H1 (cell line): Measurements from ENCODE around the gene ERMN.

ENCODE experiments used
- BRCA1 ChIP-seq: IDR thresholded peaks from 2 replicates; pipeline ENCODE4 v1.6.1; 2012; ENCODE audit warnings: low read depth, low read length, improper control_type of control experiment
- CHD2 ChIP-seq: IDR thresholded peaks from 2 replicates; pipeline ENCODE4 v1.6.1; 2012; ENCODE audit warnings: low read length, improper control_type of control experiment
- EZH2 ChIP-seq: fragments of 200-600 bp; sonication (generic); IDR thresholded peaks from 2 replicates; pipeline ENCODE4 v1.7.1; 2012; ENCODE audit warnings: low read depth, mild to moderate bottlenecking, moderate library complexity, low read length, inconsistent platforms; ENCODE audit not compliant: severe bottlenecking
- FOSL1 ChIP-seq: IDR thresholded peaks from 2 replicates; pipeline ENCODE4 v1.6.1; 2011; ENCODE audit warnings: mild to moderate bottlenecking, low read depth, low read length, moderate library complexity; ENCODE audit not compliant: insufficient read depth
- MAFK ChIP-seq: IDR thresholded peaks from 2 replicates; pipeline ENCODE4 v1.6.1; 2012; ENCODE audit warnings: low read depth, mild to moderate bottlenecking, improper control_type of control experiment, low read length
- POLR2A ChIP-seq, 2 experiments: IDR thresholded peaks; 1 replicate in 1 of 2; 2 replicates in 1 of 2; pipeline ENCODE4 v1.6.1; 2011; ENCODE audit warnings: low read depth in 2 of 2, low read length in 2 of 2, mild to moderate bottlenecking in 2 of 2; ENCODE audit errors: control extremely low read depth in 1 of 2
- POLR2AphosphoS5 ChIP-seq: IDR thresholded peaks from 2 replicates; pipeline ENCODE4 v1.6.1; 2011; ENCODE audit warnings: low read depth, low read length
- RAD21 ChIP-seq, 2 experiments: IDR thresholded peaks in 1 of 2; conservative IDR thresholded peaks in 1 of 2; 2 replicates each; pipeline ENCODE4 v1.6.1; 2011; ENCODE audit warnings: low read depth in 2 of 2, low read length in 2 of 2, improper control_type of control experiment in 1 of 2, inconsistent platforms in 1 of 2, mild to moderate bottlenecking in 1 of 2, moderate library complexity in 1 of 2
- SP2 ChIP-seq: IDR thresholded peaks from 2 replicates; pipeline ENCODE4 v1.6.1; 2012; ENCODE audit warnings: mild to moderate bottlenecking, low read length, inconsistent platforms
- SUZ12 ChIP-seq: fragments of 200-600 bp; sonication (generic); IDR thresholded peaks from 2 replicates; pipeline ENCODE4 v1.6.1; 2012; ENCODE audit warnings: mild to moderate bottlenecking, inconsistent platforms, low read length, moderate library complexity, mixed read lengths
- TAF1 ChIP-seq: IDR thresholded peaks from 2 replicates; pipeline ENCODE4 v1.6.1; 2011; ENCODE audit warnings: mild to moderate bottlenecking, low read depth, low read length
- TAF7 ChIP-seq: optimal IDR thresholded peaks from 2 replicates; pipeline ENCODE3; 2011; ENCODE audit warnings: low read depth, mild to moderate bottlenecking, inconsistent platforms, low read length, moderate library complexity, borderline replicate concordance
- ZNF274 ChIP-seq: IDR thresholded peaks from 2 replicates; pipeline ENCODE4 v1.7.0; 2012; ENCODE audit warnings: low read length, borderline replicate concordance; ENCODE audit errors: extremely low read depth
- TF ChIP-seq, protein P1 (sequence below), 3 experiments: IDR thresholded peaks; 1 replicate in 2 of 3; 2 replicates in 1 of 3; pipeline versions ENCODE4 v1.5.1 to v1.6.1; 2011; ENCODE audit warnings: low read length in 3 of 3, mild to moderate bottlenecking in 3 of 3, inconsistent platforms in 2 of 3, low read depth in 1 of 3, moderate library complexity in 1 of 3; ENCODE audit not compliant: insufficient read depth in 1 of 3; ENCODE audit errors: control extremely low read depth in 1 of 3

DNA sequence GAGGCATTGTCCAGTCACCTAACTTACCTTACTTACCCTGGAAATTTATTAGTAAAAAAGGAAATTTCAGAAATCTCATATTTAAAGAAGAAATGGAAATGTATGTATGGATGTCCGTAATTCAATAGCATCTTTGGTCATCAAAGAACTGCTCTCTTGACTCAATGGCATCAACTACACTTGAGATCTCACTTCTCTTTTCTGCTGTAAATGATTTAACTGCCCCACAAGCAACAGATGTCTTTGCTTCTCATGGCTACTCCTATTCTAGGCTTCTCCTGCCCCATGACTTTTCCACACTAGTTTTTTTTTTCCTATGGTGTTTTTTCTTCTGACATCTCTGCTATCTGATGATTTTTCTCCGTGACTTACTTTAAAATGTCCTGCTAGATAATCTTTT lies 34.0 kb upstream of the ERMN start:
- TF ChIP-seq, protein P1, sequence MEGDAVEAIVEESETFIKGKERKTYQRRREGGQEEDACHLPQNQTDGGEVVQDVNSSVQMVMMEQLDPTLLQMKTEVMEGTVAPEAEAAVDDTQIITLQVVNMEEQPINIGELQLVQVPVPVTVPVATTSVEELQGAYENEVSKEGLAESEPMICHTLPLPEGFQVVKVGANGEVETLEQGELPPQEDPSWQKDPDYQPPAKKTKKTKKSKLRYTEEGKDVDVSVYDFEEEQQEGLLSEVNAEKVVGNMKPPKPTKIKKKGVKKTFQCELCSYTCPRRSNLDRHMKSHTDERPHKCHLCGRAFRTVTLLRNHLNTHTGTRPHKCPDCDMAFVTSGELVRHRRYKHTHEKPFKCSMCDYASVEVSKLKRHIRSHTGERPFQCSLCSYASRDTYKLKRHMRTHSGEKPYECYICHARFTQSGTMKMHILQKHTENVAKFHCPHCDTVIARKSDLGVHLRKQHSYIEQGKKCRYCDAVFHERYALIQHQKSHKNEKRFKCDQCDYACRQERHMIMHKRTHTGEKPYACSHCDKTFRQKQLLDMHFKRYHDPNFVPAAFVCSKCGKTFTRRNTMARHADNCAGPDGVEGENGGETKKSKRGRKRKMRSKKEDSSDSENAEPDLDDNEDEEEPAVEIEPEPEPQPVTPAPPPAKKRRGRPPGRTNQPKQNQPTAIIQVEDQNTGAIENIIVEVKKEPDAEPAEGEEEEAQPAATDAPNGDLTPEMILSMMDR (IDR thresholded peaks at IDR 0.05; ENCODE audit: control extremely low read depth in 1 of 3, insufficient read depth in 1 of 3, low read depth in 1 of 3, low read length in 3 of 3) = no peak
- TF ChIP-seq ZNF274 (no peak), POLR2A (IDR thresholded peaks at IDR 0.05; ENCODE audit: control extremely low read depth in 1 of 2, low read depth in 2 of 2, low read length in 2 of 2) (no peak), POLR2AphosphoS5 (no peak), MAFK (no peak), RAD21 (IDR thresholded peaks at IDR 0.05 in 1 of 2, conservative IDR thresholded peaks at IDR 0.05 in 1 of 2; ENCODE audit: low read depth in 2 of 2, low read length in 2 of 2) (no peak), SUZ12 (no peak), FOSL1 (no peak), EZH2 (no peak), TAF1 (no peak), CHD2 (no peak), TAF7 (no peak), BRCA1 (no peak), SP2 (no peak)
